Measurements from ENCODE around the gene R3HDM4.

DNA sequence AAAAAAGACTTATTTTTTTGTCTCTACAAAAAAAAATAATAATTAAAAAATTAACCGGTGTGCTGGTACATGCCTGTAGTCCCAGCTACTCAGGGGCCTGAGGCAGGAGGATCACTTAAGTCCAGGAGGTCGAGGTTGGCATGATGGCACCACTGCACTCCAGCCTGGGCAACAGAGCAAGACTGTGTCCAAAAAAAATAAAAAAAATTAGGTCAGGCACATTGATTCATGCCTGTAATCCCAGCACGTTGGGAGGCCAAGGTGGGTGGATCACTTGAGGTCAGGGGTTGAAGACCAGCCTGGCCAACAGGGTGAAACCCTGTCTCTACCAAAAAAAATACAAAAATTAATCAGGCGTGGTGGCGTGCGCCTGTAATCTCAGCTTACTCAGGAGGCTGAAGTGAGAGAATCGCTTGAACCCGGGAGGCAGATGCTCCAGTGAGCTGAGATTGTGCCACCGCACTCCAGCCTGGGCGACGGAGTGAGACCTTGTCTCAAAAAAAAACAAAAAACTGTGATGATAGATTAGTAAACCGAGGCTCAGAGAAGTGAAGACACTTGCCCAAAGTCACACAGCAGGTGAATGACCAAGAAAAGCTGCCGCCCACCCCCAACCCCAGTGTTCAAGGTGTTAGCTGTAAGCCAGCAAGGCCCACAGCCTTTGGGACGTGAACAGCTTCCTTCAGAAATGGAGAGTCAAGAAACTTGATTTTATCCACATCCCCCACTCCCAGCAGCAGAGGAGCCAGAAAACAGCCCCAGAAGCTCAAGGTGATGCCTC lies 10.4 kb downstream of the R3HDM4 start:
- TF ChIP-seq, protein P1, sequence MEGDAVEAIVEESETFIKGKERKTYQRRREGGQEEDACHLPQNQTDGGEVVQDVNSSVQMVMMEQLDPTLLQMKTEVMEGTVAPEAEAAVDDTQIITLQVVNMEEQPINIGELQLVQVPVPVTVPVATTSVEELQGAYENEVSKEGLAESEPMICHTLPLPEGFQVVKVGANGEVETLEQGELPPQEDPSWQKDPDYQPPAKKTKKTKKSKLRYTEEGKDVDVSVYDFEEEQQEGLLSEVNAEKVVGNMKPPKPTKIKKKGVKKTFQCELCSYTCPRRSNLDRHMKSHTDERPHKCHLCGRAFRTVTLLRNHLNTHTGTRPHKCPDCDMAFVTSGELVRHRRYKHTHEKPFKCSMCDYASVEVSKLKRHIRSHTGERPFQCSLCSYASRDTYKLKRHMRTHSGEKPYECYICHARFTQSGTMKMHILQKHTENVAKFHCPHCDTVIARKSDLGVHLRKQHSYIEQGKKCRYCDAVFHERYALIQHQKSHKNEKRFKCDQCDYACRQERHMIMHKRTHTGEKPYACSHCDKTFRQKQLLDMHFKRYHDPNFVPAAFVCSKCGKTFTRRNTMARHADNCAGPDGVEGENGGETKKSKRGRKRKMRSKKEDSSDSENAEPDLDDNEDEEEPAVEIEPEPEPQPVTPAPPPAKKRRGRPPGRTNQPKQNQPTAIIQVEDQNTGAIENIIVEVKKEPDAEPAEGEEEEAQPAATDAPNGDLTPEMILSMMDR (IDR thresholded peaks at IDR 0.05 in 8 of 11, conservative IDR thresholded peaks at IDR 0.05 in 3 of 11): no peak
- TF ChIP-seq POLR2A (IDR thresholded peaks at IDR 0.05) (no peak), POLR2AphosphoS5 (IDR thresholded peaks at IDR 0.05) (no peak)
